ENCODE data around the gene ZNF689.

Gene ZNF689

GRCh38 chr16:30628628-30629540, 18.7 kb upstream of the ZNF689 start (continued):
- TF ChIP-seq, protein P1, sequence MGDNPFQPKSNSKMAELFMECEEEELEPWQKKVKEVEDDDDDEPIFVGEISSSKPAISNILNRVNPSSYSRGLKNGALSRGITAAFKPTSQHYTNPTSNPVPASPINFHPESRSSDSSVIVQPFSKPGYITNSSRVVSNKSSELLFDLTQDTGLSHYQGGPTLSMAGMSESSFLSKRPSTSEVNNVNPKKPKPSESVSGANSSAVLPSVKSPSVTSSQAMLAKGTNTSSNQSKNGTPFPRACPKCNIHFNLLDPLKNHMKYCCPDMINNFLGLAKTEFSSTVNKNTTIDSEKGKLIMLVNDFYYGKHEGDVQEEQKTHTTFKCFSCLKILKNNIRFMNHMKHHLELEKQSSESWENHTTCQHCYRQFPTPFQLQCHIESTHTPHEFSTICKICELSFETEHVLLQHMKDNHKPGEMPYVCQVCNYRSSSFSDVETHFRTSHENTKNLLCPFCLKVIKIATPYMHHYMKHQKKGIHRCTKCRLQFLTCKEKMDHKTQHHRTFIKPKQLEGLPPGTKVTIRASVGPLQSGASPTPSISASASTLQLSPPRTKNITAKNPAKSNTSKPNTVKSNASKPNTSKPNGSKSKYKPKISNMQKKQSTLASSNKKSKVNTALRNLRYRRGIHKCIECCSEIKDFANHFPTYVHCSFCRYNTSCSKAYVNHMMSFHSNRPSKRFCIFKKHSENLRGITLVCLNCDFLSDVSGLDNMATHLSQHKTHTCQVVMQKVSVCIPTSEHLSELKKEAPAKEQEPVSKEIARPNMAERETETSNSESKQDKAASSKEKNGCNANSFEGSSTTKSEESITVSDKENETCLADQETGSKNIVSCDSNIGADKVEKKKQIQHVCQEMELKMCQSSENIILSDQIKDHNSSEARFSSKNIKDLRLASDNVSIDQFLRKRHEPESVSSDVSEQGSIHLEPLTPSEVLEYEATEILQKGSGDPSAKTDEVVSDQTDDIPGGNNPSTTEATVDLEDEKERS (tag by site-specific recombination; IDR thresholded peaks at IDR 0.05): no peak
- TF ChIP-seq, protein P2, sequence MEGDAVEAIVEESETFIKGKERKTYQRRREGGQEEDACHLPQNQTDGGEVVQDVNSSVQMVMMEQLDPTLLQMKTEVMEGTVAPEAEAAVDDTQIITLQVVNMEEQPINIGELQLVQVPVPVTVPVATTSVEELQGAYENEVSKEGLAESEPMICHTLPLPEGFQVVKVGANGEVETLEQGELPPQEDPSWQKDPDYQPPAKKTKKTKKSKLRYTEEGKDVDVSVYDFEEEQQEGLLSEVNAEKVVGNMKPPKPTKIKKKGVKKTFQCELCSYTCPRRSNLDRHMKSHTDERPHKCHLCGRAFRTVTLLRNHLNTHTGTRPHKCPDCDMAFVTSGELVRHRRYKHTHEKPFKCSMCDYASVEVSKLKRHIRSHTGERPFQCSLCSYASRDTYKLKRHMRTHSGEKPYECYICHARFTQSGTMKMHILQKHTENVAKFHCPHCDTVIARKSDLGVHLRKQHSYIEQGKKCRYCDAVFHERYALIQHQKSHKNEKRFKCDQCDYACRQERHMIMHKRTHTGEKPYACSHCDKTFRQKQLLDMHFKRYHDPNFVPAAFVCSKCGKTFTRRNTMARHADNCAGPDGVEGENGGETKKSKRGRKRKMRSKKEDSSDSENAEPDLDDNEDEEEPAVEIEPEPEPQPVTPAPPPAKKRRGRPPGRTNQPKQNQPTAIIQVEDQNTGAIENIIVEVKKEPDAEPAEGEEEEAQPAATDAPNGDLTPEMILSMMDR (tag by site-specific recombination; IDR thresholded peaks at IDR 0.05): peak; percentile 83
- no peak for TF ChIP-seq MYNN (tag by site-specific recombination; IDR thresholded peaks at IDR 0.05; ENCODE audit: borderline replicate concordance)
- no peak for TF ChIP-seq ZNF830 (tag by site-specific recombination; IDR thresholded peaks at IDR 0.05; ENCODE audit: low read depth)

DNA sequence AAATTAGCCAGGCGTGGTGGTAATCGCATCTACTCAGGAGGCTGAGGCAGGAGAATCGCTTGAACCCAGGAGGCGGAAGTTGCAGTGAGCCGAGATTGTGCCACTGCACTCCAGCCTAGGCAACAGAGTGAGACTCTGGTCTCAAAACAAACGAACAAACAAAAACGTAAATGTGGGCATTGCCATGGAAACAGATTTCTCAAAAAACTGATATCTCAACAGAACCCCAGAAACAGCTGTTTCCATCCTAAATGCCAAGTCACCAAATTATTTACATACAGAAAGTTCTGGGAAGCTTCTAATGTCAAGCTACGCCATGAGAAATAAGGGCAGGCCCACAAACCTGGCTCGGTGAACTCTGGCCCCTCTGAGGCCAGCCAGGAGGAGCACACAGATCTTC, 16.0 kb upstream of the ZNF689 start:
- TF ChIP-seq, protein P3, sequence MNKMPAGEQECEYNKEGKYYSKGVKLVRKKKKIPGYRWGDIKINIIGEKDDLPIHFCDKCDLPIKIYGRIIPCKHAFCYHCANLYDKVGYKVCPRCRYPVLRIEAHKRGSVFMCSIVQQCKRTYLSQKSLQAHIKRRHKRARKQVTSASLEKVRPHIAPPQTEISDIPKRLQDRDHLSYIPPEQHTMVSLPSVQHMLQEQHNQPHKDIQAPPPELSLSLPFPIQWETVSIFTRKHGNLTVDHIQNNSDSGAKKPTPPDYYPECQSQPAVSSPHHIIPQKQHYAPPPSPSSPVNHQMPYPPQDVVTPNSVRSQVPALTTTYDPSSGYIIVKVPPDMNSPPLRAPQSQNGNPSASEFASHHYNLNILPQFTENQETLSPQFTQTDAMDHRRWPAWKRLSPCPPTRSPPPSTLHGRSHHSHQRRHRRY (tag by site-specific recombination; IDR thresholded peaks at IDR 0.05): no peak
- TF ChIP-seq, protein P4, sequence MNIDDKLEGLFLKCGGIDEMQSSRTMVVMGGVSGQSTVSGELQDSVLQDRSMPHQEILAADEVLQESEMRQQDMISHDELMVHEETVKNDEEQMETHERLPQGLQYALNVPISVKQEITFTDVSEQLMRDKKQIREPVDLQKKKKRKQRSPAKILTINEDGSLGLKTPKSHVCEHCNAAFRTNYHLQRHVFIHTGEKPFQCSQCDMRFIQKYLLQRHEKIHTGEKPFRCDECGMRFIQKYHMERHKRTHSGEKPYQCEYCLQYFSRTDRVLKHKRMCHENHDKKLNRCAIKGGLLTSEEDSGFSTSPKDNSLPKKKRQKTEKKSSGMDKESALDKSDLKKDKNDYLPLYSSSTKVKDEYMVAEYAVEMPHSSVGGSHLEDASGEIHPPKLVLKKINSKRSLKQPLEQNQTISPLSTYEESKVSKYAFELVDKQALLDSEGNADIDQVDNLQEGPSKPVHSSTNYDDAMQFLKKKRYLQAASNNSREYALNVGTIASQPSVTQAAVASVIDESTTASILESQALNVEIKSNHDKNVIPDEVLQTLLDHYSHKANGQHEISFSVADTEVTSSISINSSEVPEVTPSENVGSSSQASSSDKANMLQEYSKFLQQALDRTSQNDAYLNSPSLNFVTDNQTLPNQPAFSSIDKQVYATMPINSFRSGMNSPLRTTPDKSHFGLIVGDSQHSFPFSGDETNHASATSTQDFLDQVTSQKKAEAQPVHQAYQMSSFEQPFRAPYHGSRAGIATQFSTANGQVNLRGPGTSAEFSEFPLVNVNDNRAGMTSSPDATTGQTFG (tag by site-specific recombination; IDR thresholded peaks at IDR 0.05; ENCODE audit: borderline replicate concordance): no peak
- TF ChIP-seq BCL11A (tag by site-specific recombination; IDR thresholded peaks at IDR 0.05; ENCODE audit: low read depth) (no peak), GLI2 (tag by site-specific recombination; IDR thresholded peaks at IDR 0.05; ENCODE audit: borderline replicate concordance, low read depth) (no peak), ZBTB44 (tag by site-specific recombination; IDR thresholded peaks at IDR 0.05) (no peak), ZNF558 (tag by site-specific recombination; IDR thresholded peaks at IDR 0.05) (no peak), FEZF1 (tag by site-specific recombination; IDR thresholded peaks at IDR 0.05) (no peak), KLF7 (tag by site-specific recombination; IDR thresholded peaks at IDR 0.05; ENCODE audit: borderline replicate concordance) (no peak), GLI4 (tag by site-specific recombination; IDR thresholded peaks at IDR 0.05) (no peak), ZNF596 (tag by site-specific recombination; IDR thresholded peaks at IDR 0.05) (no peak)
- no peaks in the 10 kb centered on the region for H3K36me3 ChIP-seq (ENCODE audit: control insufficient read depth in 2 of 2, insufficient read depth in 1 of 2, low read length in 2 of 2)
- no peak overlapping the region for H3K27ac ChIP-seq (ENCODE audit: extremely low read depth, low read depth, low read length)
- no peaks in the 10 kb centered on the region for H3K4me1 ChIP-seq (ENCODE audit: control insufficient read depth, insufficient read depth, low read length)
- no peaks in the 10 kb centered on the region for H3K9me3 ChIP-seq (ENCODE audit: control insufficient read depth, insufficient read depth, low read depth, low read length)
- CTCF ChIA-PET: interaction anchor here (0.6 to 6.6 kb wide), 5 partner anchors 11 to 563 kb away, joined by 3 to 79 read pairs (median 3); no protein-coding TSS in a partner anchor
- POLR2A ChIA-PET: interaction anchor here (0.6 kb wide), 1 partner anchor 61 kb away, joined by 4 read pairs; no protein-coding TSS in a partner anchor
- no peak overlapping the region for H3K4me3 ChIP-seq (ENCODE audit: low read depth, low read length)

Data from HEK293 (cell line).